Ramos (cell line): ENCODE results near the gene TRABD2B.

Experiments used
- in situ Hi-C: fragments of 300-500 bp; cut with MboI; formaldehyde crosslinking; loops from one replicate; pipeline ENCODE4 v1.14.3; 2022; ENCODE audit warnings: low sequenced_read_pairs; ENCODE audit not compliant: unreplicated experiment

The TRABD2B gene

GRCh38 chr1:47997289-47998200, at the start of gene TRABD2B:
Gene TRABD2B, minus strand, starts transcription at chr1:47997385.
- in situ Hi-C loops = no loop called here

DNA sequence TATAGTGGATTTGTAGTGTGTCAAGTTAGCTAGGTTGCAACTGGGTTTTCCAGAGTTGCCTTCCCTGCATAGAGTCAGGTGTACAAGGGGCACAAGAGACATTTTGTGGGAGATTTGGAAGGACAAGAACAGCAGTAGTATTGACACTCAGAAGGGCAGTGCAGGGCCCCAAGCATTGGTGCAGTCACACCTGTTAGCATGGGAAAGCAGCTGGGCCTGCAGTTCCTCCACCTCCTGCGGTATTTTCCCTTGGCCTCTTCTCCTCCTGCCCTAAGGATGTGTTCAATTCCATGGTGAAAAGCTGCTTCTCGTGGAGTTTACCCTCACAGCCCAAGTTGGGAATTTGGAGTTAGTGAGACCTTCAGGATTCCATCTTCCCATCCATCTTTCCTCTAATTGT, 47.1 kb upstream of the TRABD2B start:
- in situ Hi-C loops = no loop called here

DNA sequence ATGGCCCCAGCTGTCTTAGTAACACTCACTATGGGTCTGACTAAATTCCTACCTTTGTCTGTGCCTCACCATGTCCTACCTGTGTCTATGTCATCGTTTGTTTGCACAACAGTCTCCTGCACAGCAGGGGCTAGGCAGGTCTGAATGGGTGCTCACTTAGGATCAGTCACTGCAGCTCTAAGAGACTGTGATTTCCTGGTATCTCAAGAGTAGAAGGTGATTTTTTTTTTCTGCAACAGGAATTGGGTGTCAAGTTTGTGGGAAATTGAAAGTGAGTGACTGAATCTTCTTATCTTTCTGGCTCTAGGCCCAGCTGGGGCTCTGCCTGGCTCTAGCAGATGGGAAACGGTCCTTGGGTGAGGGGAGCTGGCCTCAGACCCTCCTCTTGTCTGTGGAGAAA, 46.4 kb upstream of the TRABD2B start:
- in situ Hi-C loops = no loop called here

DNA sequence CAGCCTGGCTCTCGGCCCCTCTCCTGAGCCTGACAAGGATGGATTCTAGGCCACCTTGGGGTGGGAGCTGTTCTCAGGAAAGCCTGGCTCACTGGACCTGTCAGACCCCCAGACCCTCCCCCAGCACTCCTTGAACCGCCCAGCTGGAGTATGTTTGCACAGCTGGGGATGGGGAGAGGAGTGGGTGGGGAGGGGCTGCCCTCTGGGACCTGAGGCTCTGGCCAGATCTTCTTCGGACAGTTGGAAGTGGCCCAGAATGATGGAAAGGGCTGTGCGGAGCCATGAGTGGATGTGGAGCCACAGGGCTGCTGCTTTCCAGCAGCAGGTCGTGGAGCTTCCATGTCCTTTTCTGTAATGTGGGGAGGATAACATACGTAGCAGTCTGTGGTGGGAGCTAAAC, 43.0 kb upstream of the TRABD2B start:
- in situ Hi-C loops = no loop called here

- in situ Hi-C loops = no loop called here
Measured at GRCh38 chr1:48039088-48040054, 42.2 kb upstream of the TRABD2B start.

GRCh38 chr1:48038270-48038767, 41.1 kb upstream of the TRABD2B start:
- in situ Hi-C loops = no loop called here

DNA sequence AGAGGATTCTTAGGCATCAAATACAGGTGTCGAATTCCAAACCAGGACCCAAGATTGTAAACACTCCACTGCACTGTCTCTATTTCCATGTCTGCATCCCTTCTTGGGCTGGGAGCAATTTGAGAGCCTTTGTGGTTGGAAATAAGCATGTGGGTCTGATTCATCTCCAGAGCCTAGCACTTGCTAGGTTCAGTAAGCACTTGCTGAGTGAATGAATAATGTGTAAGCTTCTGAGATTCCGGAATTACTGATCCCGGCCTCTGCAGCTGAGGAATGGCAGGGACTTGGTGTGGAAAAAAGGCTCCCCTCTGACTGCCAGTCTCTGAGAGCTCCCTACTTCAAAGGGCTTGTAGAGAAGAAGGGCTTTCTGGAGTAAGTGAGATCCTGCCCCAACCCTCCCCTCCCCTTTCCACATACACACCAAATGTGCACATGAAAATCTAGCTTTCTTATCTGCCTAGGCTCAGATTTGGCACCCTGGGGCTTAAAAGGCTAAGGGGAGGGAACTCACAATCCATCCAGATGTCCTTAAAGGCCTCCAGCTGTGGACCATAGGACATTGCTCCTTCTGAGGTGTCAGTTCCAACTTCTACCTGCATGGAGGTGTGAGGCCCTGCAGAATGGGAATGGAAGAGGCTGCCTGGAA, 39.6 kb upstream of the TRABD2B start:
- in situ Hi-C loops = no loop called here

GRCh38 chr1:48035371-48036141, 38.4 kb upstream of the TRABD2B start:
- in situ Hi-C loops = no loop called here

- in situ Hi-C loops = no loop called here
Measured at GRCh38 chr1:48033495-48034045, 36.4 kb upstream of the TRABD2B start.

GRCh38 chr1:48031676-48032075, 34.5 kb upstream of the TRABD2B start:
- in situ Hi-C loops = no loop called here

DNA sequence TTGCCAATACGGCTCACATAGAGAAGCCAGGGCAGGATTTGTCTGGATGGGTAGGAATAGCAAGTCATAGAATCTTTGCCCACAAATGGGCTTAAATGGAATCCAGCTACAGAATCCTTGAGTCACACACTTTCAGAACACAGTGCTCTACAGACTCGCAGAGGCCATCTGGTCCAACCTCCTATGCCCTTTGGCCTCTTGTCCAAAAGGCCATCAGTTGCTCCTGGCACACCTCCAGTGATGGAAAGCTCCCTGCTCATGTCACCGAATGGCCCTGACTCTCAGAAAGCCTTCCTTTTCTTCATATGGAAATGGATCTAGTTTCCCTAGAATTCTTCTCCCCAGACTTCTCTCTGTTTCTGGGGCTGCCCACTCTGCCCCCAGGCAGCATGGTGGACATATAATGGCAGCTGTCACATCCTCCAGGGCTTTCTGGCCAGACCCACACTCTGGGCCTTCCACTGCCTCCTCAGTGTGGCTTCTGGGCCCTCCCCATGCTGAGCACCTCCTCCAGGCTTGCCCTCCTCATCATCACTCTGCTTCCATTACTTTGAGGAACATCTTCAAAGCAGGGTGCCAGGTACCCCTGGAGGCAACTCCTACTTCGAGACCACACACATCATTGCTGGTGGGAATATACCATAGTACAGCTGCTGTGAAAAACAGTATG, 33.6 kb upstream of the TRABD2B start:
- in situ Hi-C loops = no loop called here

DNA sequence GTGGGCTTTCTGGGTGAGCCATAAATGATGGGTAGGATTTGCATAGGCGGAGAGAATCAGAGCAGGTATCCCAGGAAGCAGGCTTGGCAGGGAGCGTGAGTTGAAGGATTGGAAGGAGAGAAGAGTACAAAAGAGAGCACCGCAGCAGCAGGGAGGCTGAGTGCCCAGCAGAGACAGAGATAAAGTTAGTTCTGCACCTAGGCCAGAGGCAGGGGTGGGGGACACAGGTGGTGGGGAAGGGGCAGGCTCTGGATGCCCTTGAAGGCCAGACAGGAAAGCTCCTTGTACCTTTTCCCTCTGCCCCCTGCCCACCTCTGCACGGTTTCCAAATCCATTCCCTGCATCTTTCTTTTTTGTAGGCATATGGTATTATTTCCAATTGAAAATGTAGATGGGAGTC, 33.0 kb upstream of the TRABD2B start:
- in situ Hi-C loops = no loop called here

DNA sequence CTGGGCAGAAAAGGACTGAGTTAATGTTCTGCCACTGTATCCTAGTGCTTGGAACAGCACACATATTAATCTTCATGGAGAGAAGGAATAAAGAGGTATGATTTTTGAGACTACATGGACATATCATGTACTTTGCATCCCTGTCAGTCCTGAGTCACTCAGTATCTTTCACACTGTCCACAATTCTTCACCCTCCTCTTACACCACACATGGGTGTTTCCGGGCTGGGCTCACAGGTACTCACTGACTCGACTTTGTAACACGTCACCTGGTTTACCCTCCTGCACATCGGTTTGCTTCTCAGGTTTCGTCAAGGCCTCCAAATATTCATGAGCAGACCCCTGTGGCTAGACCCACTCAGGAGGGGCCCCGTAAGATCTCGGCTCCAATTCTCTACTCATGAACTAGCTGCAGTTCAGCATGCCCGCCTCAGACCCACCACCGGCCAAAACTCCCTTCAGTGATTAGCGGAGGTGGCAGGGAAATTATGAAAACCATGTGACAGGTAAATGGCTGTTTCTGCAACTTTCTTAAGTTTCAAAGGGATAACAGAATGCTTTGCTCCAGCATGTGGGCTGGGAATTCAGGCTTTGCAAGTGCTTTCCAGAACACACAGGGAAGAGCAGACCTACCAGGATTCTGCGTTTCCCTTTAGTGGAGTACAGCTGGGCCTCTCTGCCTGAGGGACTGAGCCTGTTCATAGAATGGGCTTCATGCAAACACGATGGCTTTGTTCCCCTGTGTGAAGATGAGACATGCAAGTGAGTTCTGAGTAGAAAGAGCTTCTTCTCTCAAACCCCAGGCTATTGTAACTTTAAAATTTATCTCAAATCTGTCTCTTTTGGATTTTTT, 31.3 kb upstream of the TRABD2B start:
- in situ Hi-C loops = no loop called here

DNA sequence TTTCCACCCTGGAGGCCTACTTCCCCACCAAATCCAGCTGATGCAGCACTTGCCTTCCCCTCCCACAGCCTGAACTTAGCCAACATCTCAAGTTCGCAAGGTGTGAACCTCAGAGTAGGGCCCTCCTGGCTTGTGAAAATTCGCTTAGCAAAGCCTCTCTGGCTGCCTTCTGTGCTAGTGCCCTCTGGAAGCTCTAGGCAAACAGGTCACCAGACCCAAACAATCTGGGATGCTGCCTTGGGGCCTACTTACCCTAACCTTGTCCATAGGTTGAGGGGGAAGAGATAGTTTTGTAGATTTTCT, 30.3 kb upstream of the TRABD2B start:
- in situ Hi-C loops = no loop called here

- in situ Hi-C loops = no loop called here
Measured at GRCh38 chr1:48026701-48027532, 29.7 kb upstream of the TRABD2B start.

GRCh38 chr1:48026275-48026674, 29.1 kb upstream of the TRABD2B start:
- in situ Hi-C loops = no loop called here

DNA sequence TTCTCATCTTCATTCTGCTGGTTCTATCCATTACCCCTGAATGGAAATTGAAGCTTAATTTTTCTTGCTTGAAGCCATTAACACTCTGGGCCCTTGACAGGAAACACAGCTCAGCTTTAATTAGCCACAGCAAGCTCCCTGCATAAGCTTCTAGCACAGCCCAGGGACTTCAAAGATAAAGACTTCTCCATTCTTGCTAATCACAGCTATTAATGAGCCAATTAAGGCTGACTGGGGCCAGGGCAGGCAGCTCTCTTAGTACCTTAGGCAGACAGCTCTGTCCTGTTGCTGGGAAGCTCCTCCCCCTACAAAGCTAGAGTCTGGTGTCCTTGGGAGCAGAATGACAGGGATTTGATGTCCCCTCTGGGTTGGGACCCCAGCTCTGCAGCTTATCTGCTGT, 27.9 kb upstream of the TRABD2B start:
- in situ Hi-C loops = no loop called here
